AG09319 (cell line): ENCODE data around the gene LRRTM3.

ENCODE experiments used
- DNase-seq: peaks from one replicate; pipeline ENCODE4 v3.0.0-alpha.2; 2010; ENCODE audit warnings: low read depth; ENCODE audit errors: extremely low read depth
- TF ChIP-seq, protein P1 (sequence below): IDR thresholded peaks from 2 replicates; pipeline ENCODE4 v1.5.1; 2011; ENCODE audit warnings: low read depth, mild to moderate bottlenecking, inconsistent platforms, low read length, moderate library complexity

LRRTM3 gene

DNA sequence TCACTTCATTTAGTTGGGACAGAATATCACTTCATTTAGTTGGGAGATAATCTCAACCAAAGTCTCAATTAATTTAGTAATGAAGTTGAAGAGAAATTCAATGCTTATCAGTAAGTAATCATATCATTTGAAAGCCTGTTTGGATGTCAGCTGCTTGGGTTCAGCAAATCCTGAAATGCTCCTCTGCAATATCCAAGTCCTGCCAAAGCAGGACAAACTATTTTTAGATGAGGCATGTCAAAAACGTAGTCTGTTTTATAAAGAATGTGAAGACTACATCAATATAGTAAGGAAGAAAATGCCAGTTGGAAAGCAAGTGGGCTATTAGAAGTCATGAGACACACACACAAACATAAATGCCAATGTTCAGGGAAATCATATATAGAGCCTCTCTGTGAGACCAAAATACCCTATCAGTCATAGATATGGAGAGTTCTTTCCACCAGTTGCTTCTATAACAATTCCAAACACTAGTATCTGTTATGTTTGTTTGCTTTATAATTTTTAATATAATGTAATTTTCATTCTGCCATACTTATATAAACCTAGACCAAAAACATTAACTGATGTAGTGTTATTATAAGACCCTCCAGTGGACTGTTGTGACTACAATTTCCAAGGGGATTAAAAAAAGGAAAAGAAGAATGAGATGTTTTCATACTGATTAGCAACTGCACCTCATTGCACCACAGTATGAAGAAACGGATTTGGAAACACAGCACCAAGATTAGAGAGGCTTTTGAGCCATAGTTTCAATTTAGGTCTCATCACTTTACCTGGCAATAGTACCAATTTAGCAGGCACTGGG is 160.7 kb downstream of the LRRTM3 start:
- no peak for DNase-seq
- TF ChIP-seq, protein P1, sequence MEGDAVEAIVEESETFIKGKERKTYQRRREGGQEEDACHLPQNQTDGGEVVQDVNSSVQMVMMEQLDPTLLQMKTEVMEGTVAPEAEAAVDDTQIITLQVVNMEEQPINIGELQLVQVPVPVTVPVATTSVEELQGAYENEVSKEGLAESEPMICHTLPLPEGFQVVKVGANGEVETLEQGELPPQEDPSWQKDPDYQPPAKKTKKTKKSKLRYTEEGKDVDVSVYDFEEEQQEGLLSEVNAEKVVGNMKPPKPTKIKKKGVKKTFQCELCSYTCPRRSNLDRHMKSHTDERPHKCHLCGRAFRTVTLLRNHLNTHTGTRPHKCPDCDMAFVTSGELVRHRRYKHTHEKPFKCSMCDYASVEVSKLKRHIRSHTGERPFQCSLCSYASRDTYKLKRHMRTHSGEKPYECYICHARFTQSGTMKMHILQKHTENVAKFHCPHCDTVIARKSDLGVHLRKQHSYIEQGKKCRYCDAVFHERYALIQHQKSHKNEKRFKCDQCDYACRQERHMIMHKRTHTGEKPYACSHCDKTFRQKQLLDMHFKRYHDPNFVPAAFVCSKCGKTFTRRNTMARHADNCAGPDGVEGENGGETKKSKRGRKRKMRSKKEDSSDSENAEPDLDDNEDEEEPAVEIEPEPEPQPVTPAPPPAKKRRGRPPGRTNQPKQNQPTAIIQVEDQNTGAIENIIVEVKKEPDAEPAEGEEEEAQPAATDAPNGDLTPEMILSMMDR: no peak

DNA sequence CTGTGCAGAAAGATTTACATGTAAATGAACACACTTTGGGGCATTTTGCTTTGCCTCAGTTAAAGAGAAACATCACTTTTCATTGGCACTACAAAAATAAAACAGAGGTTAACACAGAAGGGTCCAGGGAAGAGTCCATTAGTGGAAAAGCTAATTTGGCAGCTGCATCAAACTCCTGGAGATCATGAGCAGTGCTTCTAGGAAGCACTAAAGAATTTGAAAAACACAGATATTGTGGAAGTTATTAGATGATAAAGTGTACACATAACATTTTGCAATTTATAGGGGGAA is 161.2 kb downstream of the LRRTM3 start:
- DNase-seq: no peak
- TF ChIP-seq, protein P1: no peak

DNA sequence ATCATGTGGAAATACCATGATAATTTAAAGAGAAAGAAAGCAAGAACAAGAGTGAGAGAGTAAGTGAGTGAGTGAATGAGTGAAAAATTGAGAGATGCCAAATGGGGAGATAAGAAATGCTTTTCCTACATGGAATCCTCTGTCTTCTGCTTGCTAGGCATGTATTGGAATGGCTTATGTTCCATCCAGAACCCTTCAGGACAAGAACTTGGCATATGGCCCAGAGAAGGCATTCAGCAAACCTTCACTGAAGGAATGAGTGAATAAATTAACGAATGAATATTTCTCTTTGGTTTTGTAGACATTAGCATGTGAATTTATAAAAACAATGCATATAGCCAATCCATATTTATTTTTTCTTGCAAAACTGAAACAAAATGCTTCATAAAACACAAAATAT is 162.2 kb downstream of the LRRTM3 start:
- no peak for DNase-seq
- TF ChIP-seq, protein P1: no peak

DNA sequence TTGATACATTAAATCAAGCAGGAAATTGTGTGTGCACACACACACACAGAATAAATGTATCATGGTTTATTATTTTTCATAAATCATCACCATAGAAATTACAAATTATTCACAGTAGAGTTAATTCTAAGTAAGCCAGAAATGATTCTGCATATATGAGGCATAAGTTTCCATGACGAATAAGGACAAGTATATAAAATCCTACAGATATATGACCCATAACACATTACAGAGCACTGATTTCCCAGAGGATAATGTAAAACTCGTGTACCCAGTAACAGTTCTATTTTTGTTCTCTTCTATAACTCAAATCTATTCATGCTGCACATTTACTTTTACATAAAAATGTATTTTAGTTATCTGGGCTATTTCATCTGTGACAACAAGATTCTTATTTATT is 169.7 kb downstream of the LRRTM3 start:
- no peak for DNase-seq
- TF ChIP-seq, protein P1: no peak

DNA sequence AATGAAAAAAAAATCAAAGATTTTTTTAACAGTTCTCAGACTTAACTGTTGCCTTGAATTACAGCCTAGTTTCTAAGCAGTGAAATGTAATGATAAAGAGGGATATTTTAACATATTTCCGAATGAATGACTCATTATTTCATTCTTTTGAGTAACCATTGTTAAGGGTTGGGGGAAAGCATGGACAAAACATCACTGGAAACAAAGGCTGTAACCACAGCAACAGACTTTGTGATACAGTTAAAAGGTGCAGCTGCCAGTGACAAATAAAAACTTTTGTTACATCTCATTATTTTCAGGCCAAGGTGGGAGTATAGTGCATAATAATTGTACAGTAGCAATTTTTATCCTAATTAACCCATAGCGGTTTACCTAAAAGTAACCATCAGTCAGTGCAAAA is 172.6 kb downstream of the LRRTM3 start:
- TF ChIP-seq, protein P1: no peak
- no peak for DNase-seq

DNA sequence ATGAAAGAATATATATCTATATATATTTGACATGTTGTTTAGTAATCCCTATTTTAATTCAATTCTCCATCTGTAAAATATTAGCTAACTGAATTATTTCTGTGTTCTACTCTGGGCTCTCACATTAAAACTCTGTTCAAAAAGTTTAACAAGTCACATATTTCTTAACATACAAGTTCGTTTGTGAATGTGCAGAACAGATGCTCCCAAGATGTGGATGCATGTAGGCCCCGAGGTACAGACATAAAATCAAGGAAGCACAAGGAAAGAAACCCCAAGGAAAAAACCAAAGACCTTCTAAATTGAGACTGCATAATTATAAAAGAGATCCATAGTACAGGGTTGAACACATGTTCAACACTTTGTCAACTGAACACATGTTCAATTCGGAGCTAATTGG is 175.1 kb downstream of the LRRTM3 start:
- TF ChIP-seq, protein P1: no peak
- no peak for DNase-seq

DNA sequence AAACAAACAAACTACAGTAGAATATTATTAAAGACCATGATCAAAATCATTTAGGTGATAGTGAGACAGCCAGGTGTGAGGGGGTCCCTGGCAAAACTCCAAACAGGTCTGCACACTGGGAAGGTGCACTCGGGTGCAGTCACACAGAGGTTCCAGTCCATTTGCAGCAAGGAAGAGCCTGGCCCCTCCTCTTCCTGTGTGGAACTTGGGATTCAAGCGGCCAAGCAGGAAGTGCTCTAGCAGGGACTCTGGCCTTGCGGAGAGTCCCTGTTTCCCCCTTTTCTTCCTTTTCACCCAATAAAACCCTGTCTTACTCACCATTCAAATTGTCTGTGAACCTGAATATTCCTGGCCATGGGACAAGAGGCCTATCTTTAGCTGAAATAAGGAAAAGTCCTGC is 181.8 kb downstream of the LRRTM3 start:
- no peak for DNase-seq
- TF ChIP-seq, protein P1: no peak
